Loucy (cell line): ENCODE measurements around the gene DMXL1.

Experiments
- EZH2phosphoT487 ChIP-seq: fragments of 200-600 bp; IDR thresholded peaks from 2 replicates; pipeline ENCODE4 v1.6.1; 2018; ENCODE audit warnings: antibody characterized with exemption, mild to moderate bottlenecking, moderate library complexity, borderline replicate concordance
- TF ChIP-seq, protein P1 (sequence below): fragments of 200-600 bp; sonication (generic); conservative IDR thresholded peaks from 2 replicates; pipeline ENCODE4 v1.5.1; 2014; ENCODE audit warnings: mild to moderate bottlenecking, antibody characterized with exemption, low read length

DNA sequence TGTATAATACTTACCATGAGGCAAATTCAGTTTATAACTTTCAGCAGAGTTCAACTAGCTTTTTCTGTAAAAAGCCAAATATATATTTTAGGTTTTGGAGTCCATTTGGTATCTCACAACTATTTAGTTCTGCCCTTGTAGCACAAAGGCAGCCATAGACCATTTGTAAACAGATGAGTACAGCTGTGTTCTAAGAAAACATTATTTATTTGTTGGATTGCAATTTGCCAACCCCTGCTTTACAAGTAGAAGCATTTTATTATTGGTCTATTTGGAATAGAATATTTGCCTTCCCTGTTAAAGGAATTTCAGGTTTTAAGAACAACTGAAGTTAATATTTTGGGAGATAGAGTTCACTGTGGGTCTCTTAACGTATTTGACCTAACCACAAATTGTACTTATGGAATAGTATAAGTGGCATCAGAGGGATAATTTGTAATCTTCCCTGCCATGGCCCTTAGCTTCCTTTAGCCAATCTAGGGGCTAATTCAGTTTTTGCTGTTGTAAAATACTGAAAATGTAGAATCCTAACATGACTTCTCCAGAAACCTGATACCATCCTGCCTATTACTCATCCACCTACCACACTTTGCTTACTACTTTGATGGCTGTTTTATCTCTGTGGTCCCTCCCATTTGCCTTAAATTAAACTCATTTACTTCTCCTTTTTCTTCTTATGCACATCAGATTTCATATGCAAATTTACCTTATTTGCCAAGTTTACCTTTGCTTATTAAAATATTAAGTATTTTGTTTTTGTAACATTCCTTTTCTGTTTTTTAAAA, 109.2 kb downstream of the DMXL1 start:
- TF ChIP-seq, protein P1, sequence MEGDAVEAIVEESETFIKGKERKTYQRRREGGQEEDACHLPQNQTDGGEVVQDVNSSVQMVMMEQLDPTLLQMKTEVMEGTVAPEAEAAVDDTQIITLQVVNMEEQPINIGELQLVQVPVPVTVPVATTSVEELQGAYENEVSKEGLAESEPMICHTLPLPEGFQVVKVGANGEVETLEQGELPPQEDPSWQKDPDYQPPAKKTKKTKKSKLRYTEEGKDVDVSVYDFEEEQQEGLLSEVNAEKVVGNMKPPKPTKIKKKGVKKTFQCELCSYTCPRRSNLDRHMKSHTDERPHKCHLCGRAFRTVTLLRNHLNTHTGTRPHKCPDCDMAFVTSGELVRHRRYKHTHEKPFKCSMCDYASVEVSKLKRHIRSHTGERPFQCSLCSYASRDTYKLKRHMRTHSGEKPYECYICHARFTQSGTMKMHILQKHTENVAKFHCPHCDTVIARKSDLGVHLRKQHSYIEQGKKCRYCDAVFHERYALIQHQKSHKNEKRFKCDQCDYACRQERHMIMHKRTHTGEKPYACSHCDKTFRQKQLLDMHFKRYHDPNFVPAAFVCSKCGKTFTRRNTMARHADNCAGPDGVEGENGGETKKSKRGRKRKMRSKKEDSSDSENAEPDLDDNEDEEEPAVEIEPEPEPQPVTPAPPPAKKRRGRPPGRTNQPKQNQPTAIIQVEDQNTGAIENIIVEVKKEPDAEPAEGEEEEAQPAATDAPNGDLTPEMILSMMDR, result no peak
- no peak for TF ChIP-seq EZH2phosphoT487
